Small intestine (tissue), 7 donors: ENCODE data around the gene BCL6. TPM values are rescaled to one million over a fixed set of nuclear protein-coding genes. Genes with fewer than 3 reads are reported as not detected.

Experiments used
- DNase-seq, 2 donors: peaks; one replicate each; pipeline versions ENCODE4 v3.0.0 to v3.0.0-alpha.2; 2013
- FAIRE-seq: peaks from 2 replicates; lab custom pipeline; 2012; peaks lifted over from hg19 to GRCh38; lab: Jason Lieb, UNC
- H3K27ac ChIP-seq, 3 donors: one replicate each; pipeline ENCODE4 v1.5.1; 2013; ENCODE audit warnings: low read length in 2 of 3, mild to moderate bottlenecking in 2 of 3, control low read depth in 1 of 3, inconsistent platforms in 1 of 3, low read depth in 1 of 3, moderate library complexity in 1 of 3
- H3K27me3 ChIP-seq, 3 donors: one replicate each; pipeline ENCODE4 v1.6.1; 2013; ENCODE audit warnings: low read length in 3 of 3, inconsistent platforms in 1 of 3; ENCODE audit not compliant: control insufficient read depth in 3 of 3, insufficient read depth in 3 of 3
- H3K36me3 ChIP-seq, 3 donors: one replicate each; pipeline ENCODE4 v1.6.1; 2013; ENCODE audit warnings: low read length in 3 of 3, inconsistent platforms in 1 of 3, low read depth in 1 of 3, mild to moderate bottlenecking in 1 of 3, moderate library complexity in 1 of 3; ENCODE audit not compliant: control insufficient read depth in 3 of 3, insufficient read depth in 2 of 3
- H3K4me1 ChIP-seq, 3 donors: one replicate each; pipeline ENCODE4 v1.6.1; 2013; ENCODE audit warnings: low read length in 2 of 3, inconsistent platforms in 1 of 3, low read depth in 1 of 3, mild to moderate bottlenecking in 1 of 3, moderate library complexity in 1 of 3; ENCODE audit not compliant: control insufficient read depth in 3 of 3, insufficient read depth in 2 of 3
- H3K4me3 ChIP-seq, 3 donors: one replicate each; pipeline ENCODE4 v1.5.1; 2013; ENCODE audit warnings: low read length in 3 of 3, control low read depth in 1 of 3, inconsistent platforms in 1 of 3, low read depth in 1 of 3, mild to moderate bottlenecking in 1 of 3, moderate library complexity in 1 of 3
- H3K9me3 ChIP-seq, 2 donors: one replicate each; pipeline ENCODE4 v1.6.1; 2013; ENCODE audit warnings: low read depth in 1 of 2, low read length in 1 of 2; ENCODE audit not compliant: control insufficient read depth in 2 of 2, insufficient read depth in 1 of 2
- WGBS, 3 donors: extraction: QIAGEN DNeasy Blood & Tissue Kit; methylation state at CpG; one replicate each; pipeline ENCODE4 v1.1.7; 2013; 5-methylcytosine and 5-hydroxymethylcytosine counted together
- polyA plus RNA-seq, 4 donors: library from polyadenylated mRNA; stranded (reverse) in 3 of 4; unstranded in 1 of 4; fragments of 200-250 nt in 3 of 4; fragments of 120-200 nt in 1 of 4; gene quantifications; one replicate each; pipeline versions ENCODE4 v1.2.1 to v1.2.3, GENCODE V29; 2013
- donor health status: healthy with polysubstance abuse.
- donor health status: control.
- donor health status: control.
- donor health status: Bipolar disorder and iron deficiency.
- donor health status: healthy.

The BCL6 gene
- polyA plus RNA-seq, 4 donors, result 3.2 to 15.5 (median 4.2) TPM

DNA sequence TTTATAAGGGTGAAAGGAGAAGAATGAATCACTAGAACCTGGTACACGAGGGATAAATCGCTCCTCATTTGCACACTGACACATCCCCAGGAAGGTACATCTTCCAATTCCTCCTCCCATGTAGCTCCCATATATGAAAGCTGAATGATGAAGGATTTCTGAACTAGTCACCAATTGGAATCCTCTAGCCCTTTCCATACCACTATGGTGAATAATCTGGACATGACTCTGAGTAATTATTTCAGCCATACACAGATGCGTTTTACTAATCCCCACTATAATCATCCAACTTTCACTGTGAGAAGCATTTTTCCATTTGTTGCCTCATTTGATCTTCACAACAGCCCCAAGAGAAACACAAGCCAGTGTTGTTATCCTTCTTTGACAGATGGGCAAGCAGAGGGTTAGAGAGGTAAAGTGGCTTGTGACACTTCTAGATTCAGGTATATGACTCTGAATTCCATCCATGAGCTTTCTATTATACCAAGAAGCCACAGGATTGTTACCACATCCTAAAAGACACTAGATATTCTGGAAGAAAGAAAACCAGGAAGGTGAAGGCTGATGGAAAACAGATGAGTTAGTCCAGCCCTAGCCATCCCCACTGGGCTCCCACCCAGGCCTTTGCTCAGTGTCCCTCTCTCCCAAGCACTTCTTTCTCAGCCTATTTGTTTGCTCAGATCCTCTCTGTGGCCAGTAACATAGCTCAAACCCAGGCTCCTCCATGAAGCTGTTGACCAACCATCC is 22.2 kb upstream of the BCL6 start:
- FAIRE-seq (no peak), DNase-seq (no peak)
- Histone ChIP-seq H3K36me3 (no peaks in the 10 kb centered on the region), H3K9me3 (no peaks in the 10 kb centered on the region), H3K27ac (no peak overlapping the region), H3K27me3 (no peaks in the 10 kb centered on the region), H3K4me3 (no peak overlapping the region), H3K4me1 (no peaks in the 10 kb centered on the region)
- 88 to 95% (median 94%) methylated on average over 3 of the region's 3 CpGs for WGBS, 3 donors

DNA sequence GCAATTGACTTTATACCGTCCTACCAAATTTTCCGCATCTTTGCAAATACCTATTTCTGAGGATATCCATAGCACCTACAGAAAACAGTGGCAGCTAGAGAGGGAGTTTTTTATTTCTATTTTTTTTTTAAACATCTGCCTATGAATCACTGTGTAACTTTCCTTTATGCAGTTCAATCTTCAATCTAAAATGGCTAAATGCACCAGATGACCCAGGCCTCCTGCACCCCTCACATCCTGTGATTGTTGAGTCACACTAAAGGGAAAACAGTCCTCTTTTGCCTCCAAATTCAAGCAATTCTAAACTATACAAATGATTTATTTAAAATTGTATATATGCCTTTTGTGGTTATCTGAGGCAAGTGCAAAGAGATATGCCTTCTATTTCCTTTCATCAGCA is 20.1 kb upstream of the BCL6 start:
- H3K9me3 ChIP-seq, result no peaks in the 10 kb centered on the region
- WGBS, 3 donors, result 95 to 98% (median 96%) methylated on average over 2 of the region's 2 CpGs
- no peaks in the 10 kb centered on the region for H3K4me1 ChIP-seq
- H3K36me3 ChIP-seq, result no peaks in the 10 kb centered on the region
- FAIRE-seq (no peak), DNase-seq (no peak)
- H3K4me3 ChIP-seq, result no peak overlapping the region
- no peaks in the 10 kb centered on the region for H3K27me3 ChIP-seq
- no peak overlapping the region for H3K27ac ChIP-seq

- H3K4me1 ChIP-seq, result no peaks in the 10 kb centered on the region
- H3K9me3 ChIP-seq, result no peaks in the 10 kb centered on the region
- no peak overlapping the region for H3K27ac ChIP-seq
- no peak for DNase-seq
- no peaks in the 10 kb centered on the region for H3K27me3 ChIP-seq
- no peak for FAIRE-seq
- H3K4me3 ChIP-seq, result no peak overlapping the region
- no peaks in the 10 kb centered on the region for H3K36me3 ChIP-seq
- 82 to 92% (median 90%) methylated on average over 7 of the region's 7 CpGs for WGBS, 3 donors
Observed at GRCh38 chr3:187763850-187764648, 18.8 kb upstream of the BCL6 start.

- no peaks in the 10 kb centered on the region for H3K9me3 ChIP-seq
- H3K4me1 ChIP-seq, result no peaks in the 10 kb centered on the region
- H3K27me3 ChIP-seq, result no peaks in the 10 kb centered on the region
- H3K4me3 ChIP-seq, result no peak overlapping the region
- no peak for FAIRE-seq
- DNase-seq, result no peak
- 76 to 85% (median 83%) methylated on average over 2 of the region's 2 CpGs for WGBS, 3 donors
- no peaks in the 10 kb centered on the region for H3K36me3 ChIP-seq
- H3K27ac ChIP-seq, result no peak overlapping the region
Observed at GRCh38 chr3:187762792-187763191, 17.5 kb upstream of the BCL6 start.

DNA sequence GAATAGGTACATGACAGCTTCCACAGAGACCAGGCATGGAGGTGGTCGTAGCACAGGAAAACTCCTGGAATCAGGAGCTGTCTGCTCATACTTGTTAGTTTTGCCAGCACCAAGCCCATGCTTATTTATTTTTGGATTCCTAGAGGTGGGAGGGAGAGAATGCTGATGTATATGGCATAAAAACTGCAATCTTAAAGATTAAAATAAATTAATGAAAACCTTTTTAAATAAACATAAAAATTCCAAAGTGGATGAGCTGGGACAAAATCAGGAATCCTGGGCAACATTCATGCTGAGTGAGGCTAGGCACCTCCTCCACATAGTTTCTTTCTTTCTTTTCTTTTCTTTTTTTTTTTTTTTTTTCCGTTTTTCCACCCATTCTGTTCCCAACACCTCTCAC is 14.3 kb upstream of the BCL6 start:
- FAIRE-seq (no peak), DNase-seq (no peak)
- no peak overlapping the region for H3K27ac ChIP-seq
- H3K36me3 ChIP-seq, result no peaks in the 10 kb centered on the region
- WGBS, 3 donors, result 76 to 92% (median 81%) methylated on average over 2 of the region's 2 CpGs
- H3K27me3 ChIP-seq, result no peaks in the 10 kb centered on the region
- no peaks in the 10 kb centered on the region for H3K4me1 ChIP-seq
- H3K9me3 ChIP-seq, result no peaks in the 10 kb centered on the region
- H3K4me3 ChIP-seq, result no peak overlapping the region

DNA sequence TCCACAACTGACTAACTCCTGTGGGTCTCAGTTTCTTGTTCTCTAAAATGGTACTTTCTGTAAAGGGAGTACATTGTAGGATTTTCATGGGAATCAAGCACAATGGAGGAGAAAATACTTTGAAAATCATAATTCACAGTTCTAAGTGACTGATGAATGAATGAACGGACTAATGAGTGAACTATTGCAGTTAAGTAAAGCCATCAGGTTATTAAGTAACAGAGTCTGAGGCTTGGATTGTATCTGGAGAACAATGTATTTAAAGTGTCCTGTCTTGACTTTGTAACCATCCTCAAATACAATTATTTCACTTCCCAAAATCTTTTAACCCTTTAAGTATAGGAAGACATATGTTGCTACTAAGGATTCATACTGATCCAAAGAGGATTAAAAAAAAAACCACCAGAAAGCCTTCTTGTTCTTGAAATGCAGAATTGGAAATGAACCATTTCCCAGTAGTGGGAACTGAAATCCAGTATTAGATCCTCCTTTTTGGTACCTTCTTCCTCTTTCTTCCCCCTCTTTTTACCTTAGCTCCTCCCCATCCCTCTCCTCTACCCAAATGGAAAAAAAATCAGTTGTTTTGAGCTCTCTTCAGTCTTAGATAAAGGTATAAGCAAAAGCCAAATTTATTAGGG is 13.2 kb upstream of the BCL6 start:
- WGBS, 3 donors, result 18 to 55% (median 46%) methylated on average over 1 of the region's 1 CpG
- Histone ChIP-seq H3K27ac (no peak overlapping the region), H3K27me3 (no peaks in the 10 kb centered on the region), H3K9me3 (no peaks in the 10 kb centered on the region), H3K4me1 (no peaks in the 10 kb centered on the region), H3K36me3 (no peaks in the 10 kb centered on the region), H3K4me3 (no peak overlapping the region)
- peak in 1 of 2 donors; percentile 31 for DNase-seq
- FAIRE-seq, result no peak

DNA sequence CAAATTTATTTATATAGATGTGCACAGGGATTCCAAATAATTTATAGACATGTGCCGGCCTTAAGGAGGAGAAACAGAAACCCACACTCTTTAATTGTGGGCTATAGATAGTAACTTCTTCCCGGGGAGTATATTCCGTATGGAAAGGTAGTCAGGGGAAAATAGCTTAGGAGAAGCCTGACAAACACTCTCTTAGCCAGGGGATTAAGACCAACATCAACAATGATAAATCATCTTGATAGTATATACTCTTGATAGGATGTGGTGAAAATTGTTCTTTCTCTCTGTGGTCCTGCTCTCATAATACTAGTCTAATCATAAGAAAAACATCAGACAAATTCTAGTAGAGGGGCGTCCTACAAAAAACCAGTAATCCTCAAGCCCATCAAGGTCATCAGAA is 8.2 kb upstream of the BCL6 start:
- Histone ChIP-seq H3K9me3 (no peaks in the 10 kb centered on the region), H3K4me1 (peaks cover 0 to 29% (median 3%) of the 10 kb centered on the region in 3 donors), H3K36me3 (no peaks in the 10 kb centered on the region), H3K27me3 (no peaks in the 10 kb centered on the region), H3K4me3 (no peak overlapping the region), H3K27ac (no peak overlapping the region)
- 80 to 92% (median 92%) methylated on average over 4 of the region's 4 CpGs for WGBS, 3 donors
- no peak for DNase-seq
- no peak for FAIRE-seq

DNA sequence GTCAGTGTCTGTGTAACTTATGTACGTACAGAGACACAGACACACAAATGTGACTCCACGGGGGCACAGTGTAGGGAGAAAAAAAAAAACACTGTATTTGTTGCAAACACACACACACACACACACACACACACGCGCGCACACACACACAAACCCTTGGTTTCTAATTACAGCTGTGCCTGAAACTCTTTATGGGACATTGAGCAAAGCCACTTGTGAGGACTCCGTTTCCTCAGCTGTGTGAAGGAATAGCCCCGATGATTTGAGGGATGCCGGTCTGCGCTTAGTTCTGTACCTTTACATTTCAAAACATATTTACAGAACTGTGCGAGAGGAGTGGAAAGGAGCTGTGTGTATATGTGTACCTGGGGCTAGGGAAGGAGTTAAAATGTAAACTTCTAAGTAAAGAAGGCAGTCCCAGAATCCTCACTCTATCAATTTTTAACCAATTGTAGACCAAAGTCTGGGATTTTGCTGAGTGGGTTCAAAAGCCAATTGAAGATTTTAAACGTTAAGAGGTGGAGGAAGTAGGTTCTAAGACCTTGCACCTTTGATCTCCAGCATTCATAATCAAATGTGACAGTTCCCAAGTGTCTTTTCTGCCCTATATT is 5.3 kb upstream of the BCL6 start:
- Histone ChIP-seq H3K4me1 (peaks cover 0 to 46% (median 3%) of the 10 kb centered on the region in 3 donors), H3K27ac (peak overlapping the region; percentile 79 to 91 (median 88)), H3K36me3 (no peaks in the 10 kb centered on the region), H3K27me3 (no peaks in the 10 kb centered on the region), H3K9me3 (no peaks in the 10 kb centered on the region), H3K4me3 (peak overlapping the region in 2 of 3 donors; percentile 42 to 53)
- WGBS, 3 donors, result 9 to 30% (median 18%) methylated on average over 11 of the region's 11 CpGs
- FAIRE-seq (no peak), DNase-seq (peak; percentile 86 to 92)
